SIG-M5 (cell line): ENCODE data around the gene DEFB108B.
"Not testable (repeated sequence)": the region's sequence is repeated elsewhere in the genome, so short reads cannot be mapped to it uniquely, and the experiment has no call there.

Experiments used
- DNase-seq: peaks from one replicate; lab custom pipeline; 2025; lab: John Stamatoyannopoulos, UW

Gene DEFB108B, protein sequence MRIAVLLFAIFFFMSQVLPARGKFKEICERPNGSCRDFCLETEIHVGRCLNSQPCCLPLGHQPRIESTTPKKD

GRCh38 chr11:71832811-71833210, at the start of gene DEFB108B:
Gene DEFB108B, plus strand, starts transcription at chr11:71833200. Its CDS starts 0 bp downstream, at chr11:71833200.
- not testable (repeated sequence) for DNase-seq

DNA sequence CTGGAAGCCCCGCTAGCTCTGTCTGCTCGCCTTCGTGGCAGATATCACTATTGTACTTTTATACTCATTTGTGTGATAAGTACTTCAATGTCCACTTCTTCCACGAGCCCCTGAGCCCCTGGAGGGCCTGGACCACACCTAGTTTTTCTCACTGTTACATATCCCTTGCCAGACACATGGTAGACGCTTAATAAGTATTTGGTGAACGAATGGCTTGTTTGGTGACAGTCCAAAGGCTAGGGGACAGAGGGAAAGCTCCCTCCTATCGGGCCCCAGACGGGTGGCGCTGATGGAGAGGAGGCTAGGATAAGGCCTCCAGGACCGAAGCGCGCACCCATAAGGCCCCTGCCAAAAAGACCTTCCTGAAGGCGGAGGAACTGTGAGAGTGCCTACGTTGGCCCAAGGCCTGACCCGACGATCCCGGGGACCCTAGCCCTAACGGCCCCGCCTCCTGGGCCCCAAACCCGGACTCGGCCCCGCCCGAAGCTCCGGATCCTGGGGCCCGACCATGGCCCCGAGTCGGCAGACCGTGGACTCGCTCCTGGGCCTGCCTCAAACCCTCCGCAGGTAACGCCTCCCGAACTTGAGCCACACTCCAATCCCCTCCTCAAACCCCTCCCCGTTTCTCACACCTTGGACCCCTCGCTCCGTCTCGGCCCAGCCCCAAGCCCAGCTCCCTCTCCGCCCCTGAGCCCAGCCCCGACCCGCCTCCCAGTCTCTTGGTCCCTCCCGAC, 46.7 kb upstream of the DEFB108B start:
- DNase-seq: not testable (repeated sequence)

DNA sequence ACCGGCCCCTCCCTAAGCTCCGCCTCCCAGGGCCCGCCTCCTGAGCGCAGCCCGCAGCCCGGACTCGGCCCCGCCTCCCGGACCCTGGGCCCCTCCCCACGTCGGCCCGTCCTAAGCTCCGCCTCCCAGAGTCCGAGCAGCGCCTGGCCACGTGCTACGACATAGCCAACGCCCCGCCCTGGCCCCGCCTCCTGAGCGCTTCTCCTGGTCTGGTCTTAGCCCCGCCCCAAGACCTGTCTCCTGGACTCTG, 46.2 kb upstream of the DEFB108B start:
- peak; percentile 81 for DNase-seq

GRCh38 chr11:71787098-71787823, 45.7 kb upstream of the DEFB108B start:
- DNase-seq: peak; percentile 57

DNA sequence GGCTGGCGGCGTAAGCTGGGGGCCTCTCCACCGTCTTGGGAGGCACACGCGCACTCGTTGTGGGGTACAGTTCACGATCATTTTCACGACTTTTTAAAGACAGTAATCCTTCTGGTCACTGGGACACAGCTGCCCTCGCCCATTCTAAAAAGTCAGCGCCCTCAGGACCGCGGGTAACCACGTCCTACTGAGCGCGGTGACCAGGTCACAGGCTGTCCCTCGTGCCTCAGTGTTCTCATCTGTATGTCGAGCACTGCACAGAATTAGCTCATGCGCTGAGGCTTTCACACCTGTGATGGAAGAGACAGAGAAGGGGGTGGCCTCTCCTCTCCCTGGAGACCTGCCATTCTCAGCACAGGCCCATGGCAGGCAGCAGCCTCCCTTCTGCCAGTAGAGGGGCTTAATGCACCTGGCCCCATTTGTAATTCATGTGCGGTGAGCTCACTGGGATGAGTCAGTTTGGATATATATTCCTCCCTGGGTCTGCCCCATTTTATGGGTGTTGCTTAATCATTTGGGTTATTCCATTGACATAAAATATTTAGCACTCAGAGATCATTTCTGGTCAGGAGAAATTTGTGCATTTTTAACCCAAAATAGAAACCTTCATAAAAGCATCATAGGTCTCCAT, 45.1 kb upstream of the DEFB108B start:
- DNase-seq: not testable (repeated sequence)

DNA sequence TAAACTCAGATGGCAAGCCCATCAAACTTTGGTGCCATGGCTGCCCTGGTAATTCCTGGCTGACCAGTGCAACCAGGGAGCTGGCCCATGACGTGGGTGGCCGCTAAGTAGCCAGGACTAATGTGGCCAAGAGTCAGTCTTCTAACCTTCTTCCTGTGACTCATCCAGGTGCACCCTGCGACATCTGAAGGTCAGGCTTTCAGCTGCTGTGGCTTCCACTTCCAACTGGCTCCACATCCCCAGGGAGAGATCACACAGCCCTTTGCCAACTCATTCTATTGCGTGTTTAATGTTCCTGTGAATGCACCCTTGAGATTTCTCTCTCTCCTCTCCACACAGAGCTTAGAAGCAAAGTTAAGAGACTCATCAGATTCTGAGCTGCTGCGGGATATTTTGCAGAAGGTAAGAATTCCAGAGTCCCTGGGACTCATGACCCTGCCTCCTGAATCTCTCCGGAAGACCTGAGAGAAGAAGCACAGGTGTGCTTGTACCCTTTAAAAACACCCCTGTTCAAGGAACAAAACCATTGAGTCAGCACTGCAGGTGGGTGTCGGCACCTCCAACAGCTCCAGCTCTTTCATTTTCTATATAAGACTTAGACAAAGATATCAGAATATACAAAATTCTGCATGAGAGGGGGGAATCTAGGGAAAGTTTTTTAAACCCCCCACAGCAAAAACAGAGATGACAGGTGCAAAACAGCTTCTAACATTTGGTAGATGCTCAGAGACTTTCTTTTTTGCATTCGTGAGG, 43.4 kb upstream of the DEFB108B start:
- not testable (repeated sequence) for DNase-seq

DNA sequence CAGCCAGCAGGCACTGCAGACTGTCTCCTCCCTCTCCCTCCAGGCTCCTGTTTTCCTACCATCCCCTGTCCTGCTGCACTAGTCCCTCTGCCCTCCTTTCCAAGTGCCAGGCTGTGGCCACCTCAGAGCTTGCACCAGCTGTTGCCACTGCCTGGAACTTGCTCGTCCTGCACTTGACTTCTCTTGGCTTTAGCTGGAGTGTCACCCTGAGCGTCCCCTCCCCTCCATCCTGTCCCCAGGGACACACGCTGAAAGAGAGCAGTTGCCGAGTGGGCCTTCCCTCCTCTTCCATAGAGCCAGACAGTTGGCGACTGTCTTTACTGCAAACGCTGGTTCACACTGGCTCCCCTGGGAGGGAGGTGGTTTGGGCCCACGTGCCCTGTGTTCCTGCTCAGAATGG, 41.9 kb upstream of the DEFB108B start:
- DNase-seq: not testable (repeated sequence)

DNA sequence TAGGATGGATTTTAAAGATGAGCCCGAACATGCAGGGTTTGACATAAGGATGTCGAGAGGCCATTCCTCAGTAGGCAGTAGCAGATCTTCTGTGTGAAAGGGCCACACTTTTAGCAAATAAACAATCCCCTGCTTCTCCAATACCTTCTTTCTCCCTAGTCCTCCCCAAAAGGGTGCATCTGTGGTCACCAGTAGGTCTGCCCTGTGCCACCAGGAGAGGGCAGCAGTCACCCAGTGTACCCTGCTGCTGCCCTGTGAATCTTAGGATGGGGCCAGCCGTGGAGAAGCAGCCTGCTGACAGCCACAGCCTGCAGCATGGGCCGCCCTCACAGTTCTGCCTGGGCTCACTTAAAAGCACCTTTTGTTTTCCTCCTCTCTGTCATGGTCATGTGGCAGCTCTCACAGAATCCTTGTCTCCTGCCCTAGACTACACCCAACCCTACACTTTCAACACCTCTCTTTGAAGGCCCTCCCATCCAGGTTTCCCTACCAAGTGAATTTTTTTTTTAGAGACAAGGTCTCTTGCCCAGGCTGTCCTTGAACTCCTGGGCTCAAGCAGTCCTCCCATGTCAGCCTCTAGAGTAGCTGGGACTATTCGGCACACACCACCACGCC, 40.3 kb upstream of the DEFB108B start:
- DNase-seq: not testable (repeated sequence)

GRCh38 chr11:71794386-71795040, 38.5 kb upstream of the DEFB108B start:
- not testable (repeated sequence) for DNase-seq

GRCh38 chr11:71795236-71795635, 37.8 kb upstream of the DEFB108B start:
- DNase-seq: not testable (repeated sequence)

DNA sequence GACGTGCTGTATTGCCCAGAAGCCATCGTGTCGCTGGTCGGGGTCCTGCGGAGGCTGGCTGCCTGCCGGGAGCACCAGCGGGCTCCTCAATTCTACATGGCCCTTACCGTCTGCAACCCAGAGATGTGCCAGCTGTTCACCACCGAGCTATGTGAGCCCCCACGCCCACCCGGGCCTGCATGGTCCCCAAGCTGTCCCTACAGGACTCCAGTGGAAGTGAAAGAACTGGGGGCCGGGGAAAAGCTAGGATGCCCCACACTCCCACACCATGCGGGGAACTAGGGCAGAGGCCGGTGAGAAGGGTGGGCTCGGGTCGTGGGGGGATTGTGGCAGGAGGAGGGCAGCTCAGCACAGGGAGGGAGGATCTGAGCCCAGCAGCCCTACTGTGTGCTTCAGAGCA, 37.0 kb upstream of the DEFB108B start:
- DNase-seq: not testable (repeated sequence)

- DNase-seq: not testable (repeated sequence)
These were observed 36.2 kb upstream of the DEFB108B start for GRCh38 chr11:71796781-71797180.

DNA sequence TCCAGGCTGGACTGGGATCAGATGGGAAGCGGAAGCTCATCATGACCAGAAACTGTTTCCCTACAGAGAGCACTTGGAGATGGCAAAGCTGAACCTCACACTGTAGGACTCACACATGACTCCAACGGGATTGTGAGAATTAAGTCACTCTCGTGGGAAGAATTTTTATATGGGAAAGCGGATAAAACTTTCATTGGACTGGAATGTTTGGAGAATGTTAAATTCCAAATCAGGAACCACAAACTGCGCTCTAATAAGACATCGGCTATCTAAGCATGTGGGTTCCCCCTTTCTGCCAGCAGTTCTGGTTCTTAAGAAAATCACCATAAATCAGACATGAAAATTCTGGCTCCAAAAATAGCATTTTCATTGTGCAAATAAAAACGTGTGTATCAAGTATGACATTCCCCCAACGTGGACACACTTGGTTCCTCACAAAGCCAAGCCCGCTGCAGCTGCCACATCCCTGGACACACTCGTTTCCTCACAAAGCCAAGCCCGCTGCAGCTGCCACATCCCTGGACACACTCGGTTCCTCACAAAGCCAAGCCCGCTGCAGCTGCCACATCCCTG, 33.4 kb upstream of the DEFB108B start:
- not testable (repeated sequence) for DNase-seq

GRCh38 chr11:71800335-71800953, 32.6 kb upstream of the DEFB108B start:
- not testable (repeated sequence) for DNase-seq

- not testable (repeated sequence) for DNase-seq
These were observed 32.0 kb upstream of the DEFB108B start for GRCh38 chr11:71801026-71801425.

DNA sequence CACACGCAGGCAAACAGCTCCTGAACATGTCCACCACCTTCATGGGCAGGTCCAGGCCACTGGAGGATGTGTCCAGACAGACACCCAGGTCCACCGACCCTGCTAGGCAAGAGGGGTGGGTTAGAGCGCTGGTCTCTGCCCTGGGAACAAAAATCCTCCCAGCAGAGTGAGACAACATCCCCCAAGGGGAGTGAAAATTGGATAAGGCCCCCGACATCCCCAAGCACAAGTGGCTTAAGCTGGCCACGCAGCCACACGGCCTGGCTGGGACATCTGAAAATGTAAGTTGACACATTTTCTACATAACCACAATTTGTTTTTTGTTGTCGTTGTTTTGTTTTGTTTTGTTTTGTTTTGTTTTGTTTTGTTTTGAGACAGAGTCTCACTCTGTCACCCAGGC, 30.1 kb upstream of the DEFB108B start:
- not testable (repeated sequence) for DNase-seq

GRCh38 chr11:71804158-71804947, 28.6 kb upstream of the DEFB108B start:
- not testable (repeated sequence) for DNase-seq

DNA sequence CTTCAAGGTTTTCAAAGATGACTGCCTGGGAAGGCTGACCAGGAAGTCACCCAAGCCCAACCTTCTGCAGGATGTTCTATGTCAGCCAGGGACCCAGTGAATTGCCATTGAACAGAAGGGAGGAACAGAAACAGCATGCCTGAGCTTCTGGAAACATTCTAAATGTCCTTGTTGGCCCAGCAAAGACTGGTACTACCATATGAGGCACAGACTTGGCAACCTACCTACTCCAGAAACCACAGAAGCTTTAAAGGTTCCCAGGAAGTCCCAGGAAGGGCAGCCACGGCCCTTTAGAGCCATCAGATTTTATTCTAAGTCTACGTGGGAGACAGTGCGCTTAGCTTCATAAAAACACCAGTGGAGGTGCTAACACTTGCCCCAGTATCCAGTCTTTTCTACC, 20.5 kb upstream of the DEFB108B start:
- not testable (repeated sequence) for DNase-seq
